Erythroblast (primary cell): Measurements from ENCODE around the gene RNPS1.

Source experiments
- DNase-seq, 2 experiments: peaks; one replicate each; lab custom pipeline; 2025; lab: John Stamatoyannopoulos, UW
- GATA1 ChIP-seq: IDR thresholded peaks from 2 replicates; pipeline ENCODE4 v1.6.1; 2011; ENCODE audit warnings: low read depth, mild to moderate bottlenecking, control low read depth, low read length, moderate library complexity
- POLR2A ChIP-seq: IDR thresholded peaks from 2 replicates; pipeline ENCODE4 v1.6.1; 2011; ENCODE audit warnings: mild to moderate bottlenecking, low read length

The RNPS1 gene

DNA sequence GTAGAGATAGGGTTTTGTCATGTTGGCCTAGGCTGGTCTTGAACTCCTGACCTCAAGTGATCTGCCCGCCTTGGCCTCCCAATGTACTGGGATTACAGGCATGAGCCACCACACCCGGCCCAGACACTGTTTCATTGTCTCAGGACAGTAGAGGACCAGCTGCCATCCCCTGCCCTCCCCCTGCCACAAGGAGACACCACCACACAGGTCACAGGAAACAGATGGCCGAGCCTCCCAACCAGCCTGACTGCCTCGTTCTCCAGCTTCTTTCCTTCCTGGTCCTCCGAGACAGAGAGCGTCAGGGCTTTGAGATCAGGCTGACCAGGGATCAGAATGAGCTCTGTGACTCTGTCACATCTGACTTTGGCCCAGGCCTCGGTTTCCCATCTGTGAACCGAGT is 20.8 kb upstream of the RNPS1 start:
- DNase-seq: no peak
- no peak for TF ChIP-seq POLR2A
- no peak for TF ChIP-seq GATA1

DNA sequence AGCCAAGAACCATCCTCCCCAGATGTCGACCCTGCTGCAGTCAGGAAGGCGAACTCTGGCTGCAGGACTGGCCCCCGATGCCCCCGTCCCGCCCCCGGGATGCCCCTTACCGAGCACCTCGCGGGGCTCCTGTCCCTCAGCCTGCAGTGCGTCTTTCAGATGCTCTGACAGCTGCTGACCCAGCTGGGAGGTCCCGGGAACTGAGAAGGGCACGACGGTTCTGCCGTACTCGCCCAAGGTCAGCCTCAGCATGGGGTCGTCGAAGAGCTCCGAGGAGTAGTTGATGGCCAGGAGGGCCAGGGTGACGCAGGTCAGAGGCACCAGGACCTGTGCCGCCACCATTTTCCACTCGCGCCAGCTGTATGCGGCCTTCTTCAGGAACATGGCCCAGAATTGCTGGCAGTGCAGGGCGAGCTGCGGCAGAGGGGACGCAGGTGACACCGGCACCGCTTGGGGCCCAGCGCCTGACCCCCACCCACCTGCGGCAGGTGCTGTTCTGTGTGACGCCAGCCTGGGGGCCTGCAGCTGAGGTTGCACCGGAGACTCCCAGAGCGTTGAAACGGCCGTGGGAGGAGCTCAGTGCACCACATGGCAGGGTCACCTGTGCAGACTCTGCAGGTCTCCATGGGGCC is 20.1 kb upstream of the RNPS1 start:
- TF ChIP-seq POLR2A (no peak), GATA1 (no peak)
- DNase-seq: no peak

DNA sequence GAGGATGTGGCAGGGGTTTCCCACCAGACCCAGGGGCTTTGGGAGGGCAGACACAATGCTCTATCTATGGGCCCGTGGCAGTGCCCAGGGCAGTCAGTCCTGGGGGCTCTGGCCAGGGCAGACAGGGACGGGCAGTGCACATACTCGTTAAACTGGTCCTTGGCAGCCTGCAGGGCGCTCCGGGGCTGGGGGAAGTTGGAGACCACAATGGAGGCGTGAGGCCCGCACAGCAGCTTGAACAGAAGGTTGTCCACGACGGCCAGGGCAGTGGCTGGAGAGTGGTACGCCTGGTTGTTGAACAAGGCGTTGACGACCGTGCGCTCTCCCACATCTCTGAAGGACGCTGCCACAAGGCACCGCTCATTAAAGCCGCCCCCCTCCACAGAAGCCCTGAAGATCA is 18.6 kb upstream of the RNPS1 start:
- no peak for DNase-seq
- TF ChIP-seq GATA1: no peak
- TF ChIP-seq POLR2A: no peak

DNA sequence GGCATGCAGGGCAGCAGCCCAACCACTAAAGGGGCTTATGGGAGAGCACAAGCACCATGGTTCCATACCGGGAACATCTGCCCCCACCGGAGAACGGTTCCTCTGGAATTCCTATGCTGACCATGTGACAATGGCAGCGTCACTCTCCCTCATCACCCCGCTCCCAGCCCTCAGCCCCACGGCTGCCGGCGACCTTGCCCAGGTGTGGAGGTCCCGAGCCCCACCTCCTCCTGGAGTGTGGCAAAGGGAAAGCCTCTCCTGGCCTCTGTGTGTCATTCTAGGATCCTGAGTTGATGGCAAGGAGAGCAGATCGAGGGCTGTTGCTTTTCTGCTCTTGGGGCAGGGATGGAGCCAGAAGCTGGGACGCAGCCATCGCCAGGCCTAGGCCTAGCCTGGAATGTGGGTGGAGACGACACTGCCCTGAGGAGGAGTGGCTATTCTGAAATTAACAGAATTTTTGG is 17.8 kb upstream of the RNPS1 start:
- TF ChIP-seq GATA1 (no peak), POLR2A (no peak)
- no peak for DNase-seq

DNA sequence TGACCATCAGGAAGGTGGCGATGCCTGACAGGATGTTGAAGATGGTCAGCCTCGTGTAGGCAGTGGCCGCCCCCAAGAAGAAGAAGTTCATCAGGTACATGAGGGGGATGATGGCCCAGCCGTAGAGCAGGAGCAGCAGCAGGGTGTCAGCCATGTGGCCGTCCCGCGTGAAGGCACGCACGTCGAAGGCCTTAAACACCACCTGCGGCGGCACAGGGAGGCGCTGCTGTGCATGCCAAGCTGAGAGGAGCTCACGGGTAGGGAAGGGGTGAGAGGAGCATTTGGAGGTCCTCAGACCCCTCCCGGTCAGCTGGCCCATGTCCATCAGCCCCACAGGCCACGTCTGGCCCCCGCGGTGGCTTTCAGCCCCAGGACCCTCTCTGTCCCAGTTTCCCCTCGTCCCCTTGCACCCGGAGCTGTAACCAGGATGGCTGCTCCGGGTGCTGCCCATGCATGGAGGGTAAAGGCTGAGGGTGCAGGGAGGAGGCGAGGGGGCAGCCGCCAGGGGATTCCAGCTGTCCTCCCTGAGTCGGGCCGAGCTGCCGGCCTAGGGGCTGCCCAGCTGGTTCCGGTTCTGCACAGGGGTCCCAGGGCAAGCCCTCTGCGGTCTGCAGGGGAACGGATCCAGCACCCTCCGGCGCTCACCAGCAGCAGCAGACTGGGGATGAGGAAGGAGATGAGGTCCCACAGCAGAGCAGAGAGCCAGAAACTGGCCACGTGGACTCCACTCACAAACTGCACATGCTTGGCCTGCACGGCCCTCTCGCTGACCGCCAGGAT is 17.1 kb upstream of the RNPS1 start:
- no peak for DNase-seq
- TF ChIP-seq POLR2A (no peak), GATA1 (no peak)

DNA sequence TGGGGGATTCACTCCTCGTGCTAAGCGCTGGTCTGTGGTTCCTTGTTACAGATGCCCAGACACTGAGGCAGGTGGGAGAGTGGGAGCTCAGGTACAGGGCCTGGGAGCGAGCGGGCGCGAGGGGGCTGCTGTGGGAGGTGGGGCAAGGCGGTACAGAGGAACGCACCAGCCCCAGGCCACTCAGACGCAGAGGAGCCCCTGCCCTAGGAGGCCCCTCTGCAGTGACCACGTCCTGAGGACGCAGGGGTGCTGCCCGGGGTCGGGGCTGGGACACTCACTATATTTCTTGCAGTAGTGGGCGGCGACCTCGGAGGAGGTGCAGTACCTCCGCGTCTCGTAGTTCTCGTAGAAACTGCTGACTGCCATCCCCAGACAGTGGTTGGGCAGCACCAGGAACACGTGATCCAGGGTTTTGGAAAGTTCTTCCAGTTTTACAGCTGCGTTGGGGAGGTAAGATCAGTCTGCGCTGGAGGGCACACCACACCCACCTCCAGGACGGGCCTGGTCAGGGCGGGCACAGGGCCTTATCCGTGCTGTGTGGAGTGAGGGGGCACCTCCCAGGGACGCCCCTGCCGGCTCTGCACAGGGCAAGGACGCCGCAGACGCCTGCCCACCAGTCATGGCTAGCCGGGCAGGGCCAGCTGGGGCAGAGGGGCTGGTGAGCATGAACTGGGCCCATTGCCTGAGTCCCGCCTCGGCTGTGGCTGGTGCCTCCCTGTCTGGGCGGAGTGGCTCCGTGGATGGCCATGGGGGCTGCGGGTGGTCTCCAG is 16.3 kb upstream of the RNPS1 start:
- no peak for DNase-seq
- TF ChIP-seq POLR2A: no peak
- TF ChIP-seq GATA1: no peak

DNA sequence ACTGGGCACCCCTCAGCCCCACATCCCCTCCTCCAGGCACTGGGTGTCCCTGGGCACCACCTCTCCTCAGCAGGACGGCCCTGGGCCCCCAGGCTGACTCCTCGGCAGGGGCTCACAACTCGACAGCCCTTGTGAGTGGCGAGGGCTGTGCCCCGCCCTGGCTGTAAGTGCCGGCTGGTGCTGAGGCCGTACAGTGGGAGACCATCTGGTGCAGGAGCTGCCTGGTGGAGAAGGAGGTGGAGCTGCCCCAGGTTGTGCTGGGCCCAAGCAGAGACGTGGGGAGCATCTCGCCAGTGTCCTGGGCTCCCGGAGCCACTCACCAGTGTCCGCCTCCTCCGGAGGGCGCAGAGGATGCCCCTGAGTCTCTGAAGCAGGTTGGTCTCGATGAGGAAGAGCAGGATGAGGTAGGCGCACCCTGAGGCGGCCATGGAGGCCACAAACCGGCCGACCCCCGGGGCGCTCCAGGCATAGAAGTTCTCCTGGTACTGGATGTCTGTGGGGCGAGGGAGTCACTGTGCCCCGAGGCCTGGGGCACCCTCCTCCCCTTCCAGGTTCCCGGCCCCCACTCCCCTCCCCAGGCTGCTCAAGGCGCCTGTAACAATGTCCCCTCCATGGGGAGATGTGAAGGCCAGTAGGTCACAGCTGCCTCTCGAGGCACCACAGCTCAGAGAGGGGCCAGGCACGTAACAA is 15.1 kb upstream of the RNPS1 start:
- DNase-seq: no peak
- TF ChIP-seq POLR2A (no peak), GATA1 (no peak)

DNA sequence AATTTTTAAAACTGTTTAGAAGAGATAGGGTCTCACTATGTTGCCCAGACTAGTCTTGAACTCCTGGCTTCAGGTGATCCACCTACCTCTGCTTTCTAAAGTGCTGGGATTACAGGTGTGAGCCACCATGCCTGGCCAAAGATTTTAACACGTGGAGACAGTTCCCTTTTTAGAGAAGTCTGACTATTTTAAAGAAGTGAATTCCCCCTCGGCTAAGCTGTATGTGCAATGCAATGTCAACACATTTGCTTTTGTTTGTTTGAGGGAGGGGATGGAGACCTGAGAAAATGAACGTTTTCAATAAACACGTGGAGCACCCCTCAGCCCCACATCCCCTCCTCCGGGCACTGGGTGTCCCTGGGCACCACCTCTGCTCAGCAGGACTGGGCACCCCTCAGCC is 14.3 kb upstream of the RNPS1 start:
- TF ChIP-seq POLR2A: no peak
- no peak for TF ChIP-seq GATA1
- DNase-seq: no peak

DNA sequence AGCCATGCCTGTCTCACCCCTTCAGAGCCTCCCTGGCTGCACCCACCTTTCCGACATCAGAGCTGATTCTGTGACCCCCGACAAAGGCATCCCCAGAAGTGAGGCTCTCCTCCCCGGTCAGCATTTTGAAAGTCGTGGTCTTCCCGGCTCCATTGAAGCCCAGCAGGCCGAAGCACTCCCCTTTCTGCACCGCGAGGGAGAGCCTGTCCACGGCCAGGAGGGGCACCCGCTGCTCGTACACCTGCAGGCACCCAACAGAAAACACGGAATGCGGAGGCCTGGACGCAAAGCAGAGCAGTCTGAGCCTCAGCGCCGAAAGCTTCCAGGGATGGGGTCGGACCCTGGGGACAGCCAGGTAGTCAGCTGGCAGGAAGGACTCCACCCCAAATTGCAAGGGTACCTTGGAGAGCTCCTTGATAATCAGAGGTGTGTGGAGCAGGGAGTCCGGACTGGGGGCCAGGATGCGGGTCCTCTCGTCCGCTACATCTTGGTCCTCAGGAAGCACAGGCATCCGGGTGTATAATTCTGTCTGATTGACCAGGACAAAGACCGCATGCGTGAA is 13.1 kb upstream of the RNPS1 start:
- no peak for DNase-seq
- TF ChIP-seq POLR2A: no peak
- no peak for TF ChIP-seq GATA1

DNA sequence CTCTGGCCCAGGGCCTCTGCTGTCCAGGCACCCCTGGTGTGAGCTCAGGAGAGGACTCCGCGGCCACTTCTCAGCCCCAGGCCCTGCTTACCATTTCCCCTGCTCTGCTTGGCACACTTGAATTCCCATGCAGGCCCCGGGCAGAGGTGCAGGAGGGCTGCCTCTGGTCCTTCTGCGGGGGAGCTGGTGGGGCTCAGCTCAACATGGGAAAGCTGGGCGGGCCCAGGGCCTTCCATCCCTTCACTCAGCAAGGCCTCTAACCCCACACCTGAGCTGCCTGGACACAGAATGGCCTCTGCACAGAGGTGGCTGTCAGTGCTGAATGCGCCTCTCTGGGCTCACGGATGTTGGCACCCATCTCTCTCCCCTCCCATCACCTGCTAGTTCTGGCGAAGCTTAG is 12.5 kb upstream of the RNPS1 start:
- no peak for DNase-seq
- TF ChIP-seq POLR2A (no peak), GATA1 (no peak)

DNA sequence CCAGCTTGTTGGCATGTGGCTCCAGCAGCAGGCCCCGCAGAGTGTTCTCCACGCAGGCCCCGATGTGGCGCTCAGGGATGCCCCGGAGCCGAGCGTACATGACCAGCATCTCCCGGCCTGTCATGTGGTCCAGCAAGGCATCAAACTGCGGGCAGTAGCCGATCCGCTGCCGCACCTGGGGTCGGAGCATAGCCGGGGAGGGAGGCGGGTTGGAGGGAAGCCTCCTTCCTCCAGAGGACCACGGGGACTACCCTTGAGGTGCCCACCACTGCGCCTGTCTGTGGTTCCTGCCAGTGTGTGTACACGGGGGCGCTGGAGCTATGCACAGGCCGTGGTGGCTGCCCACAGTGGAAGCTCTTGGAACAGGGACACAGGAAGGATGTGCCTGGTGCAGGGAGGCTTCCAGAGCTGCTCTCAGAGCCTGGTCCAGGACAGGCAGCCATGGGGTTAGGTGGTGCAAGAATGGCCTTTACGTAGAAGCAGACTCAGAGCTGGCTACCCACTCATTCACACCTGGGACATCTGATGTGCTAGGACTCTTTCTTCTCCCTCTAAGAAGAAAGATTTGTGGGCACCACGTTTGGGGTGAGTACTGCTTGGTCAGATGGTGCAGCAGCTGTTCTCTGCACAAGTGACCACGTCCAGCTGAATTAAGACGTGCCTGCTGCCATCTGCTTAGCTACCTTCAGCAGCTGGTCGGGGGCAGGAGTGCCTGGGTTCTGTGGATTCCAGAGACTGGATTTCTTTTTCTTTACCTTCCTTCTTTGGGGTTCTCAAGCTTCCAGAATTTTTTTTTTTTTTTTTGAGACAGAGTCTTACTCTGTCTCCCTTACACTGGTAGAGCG is 11.3 kb upstream of the RNPS1 start:
- DNase-seq: no peak
- TF ChIP-seq POLR2A (no peak), GATA1 (no peak)

DNA sequence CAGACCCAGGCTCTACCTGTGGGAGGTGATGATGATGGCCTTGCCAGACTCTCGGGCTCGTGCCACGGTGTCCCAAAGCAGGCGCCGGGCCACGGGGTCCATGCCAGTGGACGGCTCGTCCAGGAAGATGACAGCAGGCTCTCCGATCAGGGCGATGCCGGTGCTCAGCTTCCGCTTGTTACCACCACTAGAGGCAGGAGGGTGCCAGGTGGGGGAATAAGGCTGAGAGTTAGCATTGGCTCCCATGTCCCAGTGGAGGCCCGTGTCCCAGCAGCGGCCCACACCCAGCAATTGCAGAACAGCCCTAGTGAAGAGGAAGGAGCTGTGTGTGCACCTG is 10.3 kb upstream of the RNPS1 start:
- TF ChIP-seq GATA1 (no peak), POLR2A (no peak)

More for the DNA sequence above, 10.3 kb upstream of the RNPS1 start:
- no peak for DNase-seq
